ENCODE results near the gene SIRT7.

DNA sequence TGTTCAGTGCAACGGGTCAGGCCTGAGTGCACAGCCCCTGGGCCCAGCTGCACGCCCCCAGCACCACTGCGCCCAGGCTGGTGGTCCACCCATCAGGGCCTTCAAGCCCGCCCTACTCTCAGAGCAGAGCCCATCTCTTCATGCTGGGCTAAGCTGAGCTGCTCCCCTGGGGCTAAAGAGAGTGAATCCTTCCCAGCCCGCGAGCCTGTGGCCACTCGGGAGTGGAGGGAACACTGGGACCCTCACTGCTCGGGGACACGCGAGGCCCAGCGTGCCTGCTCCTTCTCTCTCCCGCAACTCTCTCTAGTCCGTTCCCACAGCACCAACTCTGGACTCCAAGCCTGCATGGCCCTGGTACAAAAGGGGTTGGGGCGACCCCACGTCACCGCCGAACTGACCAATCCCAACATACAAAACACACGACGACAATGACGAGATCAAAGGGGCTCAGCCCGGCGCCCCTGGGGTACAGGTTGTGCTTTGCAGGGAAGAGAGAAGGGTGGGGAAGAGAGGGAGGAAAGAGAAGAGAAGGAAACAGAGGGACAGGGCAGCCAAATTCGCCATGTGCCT is 4.1 kb upstream of the SIRT7 start:
- no peak for TF ChIP-seq CTCF (IDR thresholded peaks at IDR 0.05; ENCODE audit: insufficient read depth, low read depth, low read length)
- TF ChIP-seq EZH2 (IDR thresholded peaks at IDR 0.05; ENCODE audit: insufficient read depth, low read length) = no peak
